T-helper 2 cell treated with Interferon-gamma antibody and Interleukin-4, amounts not matched to agents 5 μg/mL and 100 μg/mL, for 36 hours (primary cell): ENCODE results near the gene CNGA1.
"Not testable (repeated sequence)": the region's sequence is repeated elsewhere in the genome, so short reads cannot be mapped to it uniquely, and the experiment has no call there.

ENCODE experiments used
- DNase-seq: peaks from one replicate; pipeline ENCODE4 v3.0.0; 2021; ENCODE audit warnings: low spot score
- H3K27ac Mint-ChIP-seq: one replicate; pipeline ENCODE4 v1.8.0; 2021; ENCODE audit warnings: mild to moderate bottlenecking, mixed read lengths
- H3K27me3 Mint-ChIP-seq: one replicate; pipeline ENCODE4 v1.8.0; 2021; ENCODE audit warnings: low read depth, mixed read lengths
- H3K36me3 Mint-ChIP-seq: one replicate; pipeline ENCODE4 v1.8.0; 2021; ENCODE audit warnings: low read depth, mixed read lengths
- H3K4me1 Mint-ChIP-seq: one replicate; pipeline ENCODE4 v1.8.0; 2021; ENCODE audit warnings: low read depth, mixed read lengths
- H3K4me3 Mint-ChIP-seq: one replicate; pipeline ENCODE4 v1.8.0; 2022; ENCODE audit warnings: mild to moderate bottlenecking, moderate library complexity, mixed read lengths
- H3K9me3 Mint-ChIP-seq: one replicate; pipeline ENCODE4 v1.8.0; 2021; ENCODE audit warnings: mixed read lengths

Gene CNGA1

GRCh38 chr4:48021100-48021499 is 4.6 kb upstream of the CNGA1 start:
- Mint-ChIP-seq H3K4me3 (no peak overlapping the region), H3K9me3 (no peaks in the 10 kb centered on the region), H3K4me1 (peaks cover 9% of the 10 kb centered on the region), H3K27me3 (peaks cover 54% of the 10 kb centered on the region), H3K27ac (no peak overlapping the region), H3K36me3 (no peaks in the 10 kb centered on the region)
- DNase-seq = no peak

- Mint-ChIP-seq H3K27me3 (peaks cover 55% of the 10 kb centered on the region), H3K9me3 (no peaks in the 10 kb centered on the region), H3K36me3 (no peaks in the 10 kb centered on the region), H3K4me1 (peaks cover 13% of the 10 kb centered on the region), H3K27ac (no peak overlapping the region), H3K4me3 (no peak overlapping the region)
- no peak for DNase-seq
Observed at GRCh38 chr4:48018112-48018511, 1.6 kb upstream of the CNGA1 start.

GRCh38 chr4:48017108-48017571 is 659 bp upstream of the CNGA1 start:
- Mint-ChIP-seq H3K27ac (no peak overlapping the region), H3K4me1 (peaks cover 13% of the 10 kb centered on the region), H3K9me3 (no peaks in the 10 kb centered on the region), H3K4me3 (peak overlapping the region; percentile 53), H3K36me3 (no peaks in the 10 kb centered on the region), H3K27me3 (peaks cover 48% of the 10 kb centered on the region)
- DNase-seq = peak; percentile 57

GRCh38 chr4:48015678-48016077 is 803 bp downstream of the CNGA1 start:
- Mint-ChIP-seq H3K27me3 (peaks cover 41% of the 10 kb centered on the region), H3K27ac (no peak overlapping the region), H3K4me3 (peak overlapping the region; percentile 71), H3K36me3 (no peaks in the 10 kb centered on the region), H3K4me1 (peaks cover 10% of the 10 kb centered on the region), H3K9me3 (peaks cover 9% of the 10 kb centered on the region)
- no peak for DNase-seq

GRCh38 chr4:48015216-48015615 is 1.3 kb downstream of the CNGA1 start:
- Mint-ChIP-seq H3K4me3 (no peak overlapping the region), H3K27me3 (peaks cover 39% of the 10 kb centered on the region), H3K9me3 (peaks cover 12% of the 10 kb centered on the region), H3K36me3 (no peaks in the 10 kb centered on the region), H3K4me1 (peaks cover 10% of the 10 kb centered on the region), H3K27ac (no peak overlapping the region)
- no peak for DNase-seq

- no peak overlapping the region for H3K4me3 Mint-ChIP-seq
- H3K36me3 Mint-ChIP-seq = no peaks in the 10 kb centered on the region
Observed at GRCh38 chr4:48012824-48013223, 3.7 kb downstream of the CNGA1 start.

GRCh38 chr4:48011722-48012121 is 4.8 kb downstream of the CNGA1 start:
- no peak overlapping the region for H3K27ac Mint-ChIP-seq
- DNase-seq = no peak
- H3K36me3 Mint-ChIP-seq = no peaks in the 10 kb centered on the region
- peaks cover 18% of the 10 kb centered on the region for H3K9me3 Mint-ChIP-seq
- H3K4me1 Mint-ChIP-seq = peaks cover 5% of the 10 kb centered on the region
- H3K4me3 Mint-ChIP-seq = no peak overlapping the region
- H3K27me3 Mint-ChIP-seq = peaks cover 13% of the 10 kb centered on the region

More at GRCh38 chr4:48012824-48013223, 3.7 kb downstream of the CNGA1 start:
- no peak for DNase-seq
- Mint-ChIP-seq H3K27ac (no peak overlapping the region), H3K9me3 (peaks cover 18% of the 10 kb centered on the region), H3K4me1 (peaks cover 10% of the 10 kb centered on the region), H3K27me3 (peaks cover 18% of the 10 kb centered on the region)

GRCh38 chr4:48010906-48011305 is 5.6 kb downstream of the CNGA1 start:
- H3K4me1 Mint-ChIP-seq, H3K4me3 Mint-ChIP-seq, DNase-seq, H3K36me3 Mint-ChIP-seq, H3K27ac Mint-ChIP-seq: not testable (repeated sequence)
- Mint-ChIP-seq H3K9me3 (peaks cover 22% of the 10 kb centered on the region), H3K27me3 (peaks cover 11% of the 10 kb centered on the region)

- H3K27me3 Mint-ChIP-seq = no peaks in the 10 kb centered on the region
- no peaks in the 10 kb centered on the region for H3K4me1 Mint-ChIP-seq
- peaks cover 32% of the 10 kb centered on the region for H3K9me3 Mint-ChIP-seq
- no peak overlapping the region for H3K4me3 Mint-ChIP-seq
- no peak for DNase-seq
- no peaks in the 10 kb centered on the region for H3K36me3 Mint-ChIP-seq
- H3K27ac Mint-ChIP-seq = no peak overlapping the region
Observed at GRCh38 chr4:48008021-48008596, 8.4 kb downstream of the CNGA1 start.

- H3K36me3 Mint-ChIP-seq = no peaks in the 10 kb centered on the region
- H3K4me3 Mint-ChIP-seq = no peak overlapping the region
- DNase-seq = no peak
- no peaks in the 10 kb centered on the region for H3K4me1 Mint-ChIP-seq
- no peak overlapping the region for H3K27ac Mint-ChIP-seq
- peaks cover 24% of the 10 kb centered on the region for H3K9me3 Mint-ChIP-seq
- no peaks in the 10 kb centered on the region for H3K27me3 Mint-ChIP-seq
Observed at GRCh38 chr4:48005781-48006180, 10.7 kb downstream of the CNGA1 start.

GRCh38 chr4:48003568-48003967 is 12.9 kb downstream of the CNGA1 start:
- H3K27me3 Mint-ChIP-seq, H3K4me3 Mint-ChIP-seq, H3K4me1 Mint-ChIP-seq, H3K27ac Mint-ChIP-seq, H3K36me3 Mint-ChIP-seq: not testable (repeated sequence)
- peak; percentile 14 for DNase-seq
- H3K9me3 Mint-ChIP-seq = peaks cover 14% of the 10 kb centered on the region

GRCh38 chr4:48002267-48002666 is 14.2 kb downstream of the CNGA1 start:
- no peak overlapping the region for H3K4me3 Mint-ChIP-seq
- no peaks in the 10 kb centered on the region for H3K27me3 Mint-ChIP-seq
- no peak for DNase-seq
- no peak overlapping the region for H3K27ac Mint-ChIP-seq
- H3K9me3 Mint-ChIP-seq = peaks cover 20% of the 10 kb centered on the region
- H3K36me3 Mint-ChIP-seq = no peaks in the 10 kb centered on the region
- H3K4me1 Mint-ChIP-seq = no peaks in the 10 kb centered on the region

- Mint-ChIP-seq H3K4me3 (no peak overlapping the region), H3K27ac (no peak overlapping the region), H3K36me3 (no peaks in the 10 kb centered on the region), H3K27me3 (peaks cover 2% of the 10 kb centered on the region), H3K4me1 (no peaks in the 10 kb centered on the region), H3K9me3 (peaks cover 12% of the 10 kb centered on the region)
- no peak for DNase-seq
Observed at GRCh38 chr4:47996021-47996420, 20.5 kb downstream of the CNGA1 start.

GRCh38 chr4:47992475-47992874 is 24.0 kb downstream of the CNGA1 start:
- DNase-seq, H3K4me1 Mint-ChIP-seq, H3K27ac Mint-ChIP-seq, H3K36me3 Mint-ChIP-seq, H3K27me3 Mint-ChIP-seq, H3K4me3 Mint-ChIP-seq: not testable (repeated sequence)
- peaks cover 15% of the 10 kb centered on the region for H3K9me3 Mint-ChIP-seq

GRCh38 chr4:47990145-47990544 is 26.3 kb downstream of the CNGA1 start:
- Mint-ChIP-seq H3K27ac (no peak overlapping the region), H3K9me3 (peaks cover 15% of the 10 kb centered on the region), H3K27me3 (peaks cover 7% of the 10 kb centered on the region), H3K36me3 (no peaks in the 10 kb centered on the region), H3K4me1 (no peaks in the 10 kb centered on the region), H3K4me3 (no peak overlapping the region)
- no peak for DNase-seq
